HPDE6-E6E7 (cell line): ENCODE results near the gene SLC25A30.
"Not testable (repeated sequence)": the region's sequence is repeated elsewhere in the genome, so short reads cannot be mapped to it uniquely, and the experiment has no call there.

Experiments used
- DNase-seq: peaks from one replicate; pipeline ENCODE4 v3.0.0; 2011; ENCODE audit warnings: missing footprints; ENCODE audit errors: extremely low spot score

SLC25A30 gene

DNA sequence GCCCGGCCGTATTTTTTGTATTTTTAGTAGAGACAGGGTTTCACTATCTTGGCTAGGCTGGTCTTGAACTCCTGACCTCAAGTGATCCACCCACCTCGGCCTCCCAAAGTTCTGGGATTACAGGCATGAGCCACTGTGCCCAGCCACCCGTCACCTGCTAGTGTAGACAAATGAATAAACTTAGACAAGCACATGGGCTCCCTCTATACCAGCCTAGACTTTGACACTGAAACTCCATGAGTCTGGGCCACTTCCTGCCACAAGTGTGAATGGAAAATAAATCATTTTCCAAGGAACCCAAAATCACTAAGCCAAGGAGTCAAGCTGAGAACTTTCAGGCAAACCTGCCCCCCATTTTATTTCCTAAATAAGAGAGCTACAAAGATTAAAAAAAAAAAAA, 50.2 kb downstream of the SLC25A30 start:
- no peak for DNase-seq

DNA sequence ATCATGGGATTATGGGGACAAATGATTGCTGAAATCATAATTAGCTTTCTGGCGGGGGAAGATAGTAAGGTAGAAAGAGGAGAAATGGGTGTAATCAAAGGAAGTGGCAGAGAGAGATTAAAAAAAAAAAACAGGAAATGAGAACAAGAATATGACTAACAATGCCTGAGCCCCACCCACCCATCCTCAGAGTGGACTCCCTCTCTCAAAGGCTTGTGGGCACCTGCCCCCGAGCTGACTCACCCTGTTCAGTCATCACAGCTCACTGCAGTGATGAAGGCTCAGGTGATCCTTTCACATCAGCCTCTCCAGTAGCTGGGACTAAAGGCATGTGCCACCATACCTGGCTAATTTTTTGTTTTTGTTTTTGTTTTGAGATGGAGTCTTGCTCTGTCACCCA, 50.8 kb downstream of the SLC25A30 start:
- peak; percentile 64 for DNase-seq

GRCh38 chr13:45365558-45365885, 52.7 kb downstream of the SLC25A30 start:
- DNase-seq = no peak

DNA sequence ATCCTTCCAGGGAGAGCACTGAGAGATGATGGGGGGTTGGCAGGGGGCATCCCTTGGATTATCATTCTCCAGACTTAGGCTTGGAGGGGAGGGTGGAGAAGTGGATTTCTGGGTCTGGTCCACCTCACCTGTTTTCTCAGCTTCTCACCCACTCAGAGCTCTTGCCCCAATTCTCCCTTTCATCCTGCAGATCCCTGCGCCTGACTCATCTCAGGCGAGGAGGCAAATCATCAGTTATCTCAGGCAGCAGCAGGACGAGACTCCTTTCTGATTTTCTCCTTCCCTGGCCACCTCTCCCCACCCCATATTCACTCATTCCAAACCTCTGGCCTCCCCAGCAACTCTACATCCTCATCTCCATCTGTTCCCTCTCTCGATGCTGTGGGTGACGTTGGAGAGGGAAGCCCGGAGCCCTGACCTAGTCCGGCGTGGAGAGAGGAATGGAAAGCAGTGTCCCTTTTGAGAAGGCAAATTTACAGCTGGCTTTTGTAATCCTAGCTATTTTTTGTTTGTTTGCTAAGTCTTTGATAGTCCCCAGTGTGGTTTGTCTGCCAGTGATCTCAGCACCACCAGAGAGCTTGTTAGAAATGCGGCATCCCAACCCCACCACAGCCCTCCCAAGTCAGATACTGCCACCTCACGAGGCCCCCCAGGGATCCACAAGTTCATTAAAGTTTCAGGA, 53.2 kb downstream of the SLC25A30 start:
- DNase-seq = no peak

- no peak for DNase-seq
Observed at GRCh38 chr13:45362939-45363338, 55.2 kb downstream of the SLC25A30 start.

- peak; percentile 45 for DNase-seq
Observed at GRCh38 chr13:45361596-45362206, 56.5 kb downstream of the SLC25A30 start.

- no peak for DNase-seq
Observed at GRCh38 chr13:45356966-45357672, 61.1 kb downstream of the SLC25A30 start.

DNA sequence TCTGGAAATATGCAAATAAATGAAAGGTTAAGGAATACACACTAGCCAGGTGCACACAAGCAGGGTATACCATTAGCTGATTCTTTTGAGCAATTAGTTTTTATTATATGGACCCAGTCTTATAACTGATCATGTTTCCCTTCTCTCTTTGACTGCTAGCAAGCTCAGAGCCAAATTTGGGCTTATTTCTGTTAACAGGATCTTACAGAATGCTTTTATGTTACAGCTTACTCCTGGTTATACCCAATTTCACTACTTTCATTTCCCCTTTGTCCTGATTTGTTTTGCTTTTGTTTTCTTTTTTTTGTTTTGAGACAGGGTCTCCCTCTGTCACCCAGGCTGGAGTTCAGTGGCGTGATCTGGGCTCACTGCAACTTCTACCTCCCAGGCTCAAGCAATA, 64.3 kb downstream of the SLC25A30 start:
- DNase-seq = no peak

GRCh38 chr13:45352031-45352430, 66.1 kb downstream of the SLC25A30 start:
- no peak for DNase-seq

GRCh38 chr13:45350152-45350551, 68.0 kb downstream of the SLC25A30 start:
- no peak for DNase-seq

GRCh38 chr13:45349438-45349837, 68.7 kb downstream of the SLC25A30 start:
- DNase-seq = no peak

GRCh38 chr13:45344064-45344463, 74.1 kb downstream of the SLC25A30 start:
- not testable (repeated sequence) for DNase-seq
